ENCODE results near the gene INTS7.

- no peak for TF ChIP-seq CEBPB (IDR thresholded peaks at IDR 0.05)
- no peak for TF ChIP-seq EGR1 (IDR thresholded peaks at IDR 0.05)
- no peak for TF ChIP-seq RAD21 (IDR thresholded peaks at IDR 0.05; ENCODE audit: low read depth)
- TF ChIP-seq TEAD4 (IDR thresholded peaks at IDR 0.05) = no peak
- TF ChIP-seq, protein P1, sequence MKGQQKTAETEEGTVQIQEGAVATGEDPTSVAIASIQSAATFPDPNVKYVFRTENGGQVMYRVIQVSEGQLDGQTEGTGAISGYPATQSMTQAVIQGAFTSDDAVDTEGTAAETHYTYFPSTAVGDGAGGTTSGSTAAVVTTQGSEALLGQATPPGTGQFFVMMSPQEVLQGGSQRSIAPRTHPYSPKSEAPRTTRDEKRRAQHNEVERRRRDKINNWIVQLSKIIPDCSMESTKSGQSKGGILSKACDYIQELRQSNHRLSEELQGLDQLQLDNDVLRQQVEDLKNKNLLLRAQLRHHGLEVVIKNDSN (IDR thresholded peaks at IDR 0.05) = no peak
- TF ChIP-seq CREB1 (IDR thresholded peaks at IDR 0.05; ENCODE audit: low read depth) = no peak
- no peak for TF ChIP-seq NFIC (IDR thresholded peaks at IDR 0.05)
- TF ChIP-seq, protein P2, sequence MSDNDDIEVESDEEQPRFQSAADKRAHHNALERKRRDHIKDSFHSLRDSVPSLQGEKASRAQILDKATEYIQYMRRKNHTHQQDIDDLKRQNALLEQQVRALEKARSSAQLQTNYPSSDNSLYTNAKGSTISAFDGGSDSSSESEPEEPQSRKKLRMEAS (IDR thresholded peaks at IDR 0.05) = no peak
- TF ChIP-seq, protein P3, sequence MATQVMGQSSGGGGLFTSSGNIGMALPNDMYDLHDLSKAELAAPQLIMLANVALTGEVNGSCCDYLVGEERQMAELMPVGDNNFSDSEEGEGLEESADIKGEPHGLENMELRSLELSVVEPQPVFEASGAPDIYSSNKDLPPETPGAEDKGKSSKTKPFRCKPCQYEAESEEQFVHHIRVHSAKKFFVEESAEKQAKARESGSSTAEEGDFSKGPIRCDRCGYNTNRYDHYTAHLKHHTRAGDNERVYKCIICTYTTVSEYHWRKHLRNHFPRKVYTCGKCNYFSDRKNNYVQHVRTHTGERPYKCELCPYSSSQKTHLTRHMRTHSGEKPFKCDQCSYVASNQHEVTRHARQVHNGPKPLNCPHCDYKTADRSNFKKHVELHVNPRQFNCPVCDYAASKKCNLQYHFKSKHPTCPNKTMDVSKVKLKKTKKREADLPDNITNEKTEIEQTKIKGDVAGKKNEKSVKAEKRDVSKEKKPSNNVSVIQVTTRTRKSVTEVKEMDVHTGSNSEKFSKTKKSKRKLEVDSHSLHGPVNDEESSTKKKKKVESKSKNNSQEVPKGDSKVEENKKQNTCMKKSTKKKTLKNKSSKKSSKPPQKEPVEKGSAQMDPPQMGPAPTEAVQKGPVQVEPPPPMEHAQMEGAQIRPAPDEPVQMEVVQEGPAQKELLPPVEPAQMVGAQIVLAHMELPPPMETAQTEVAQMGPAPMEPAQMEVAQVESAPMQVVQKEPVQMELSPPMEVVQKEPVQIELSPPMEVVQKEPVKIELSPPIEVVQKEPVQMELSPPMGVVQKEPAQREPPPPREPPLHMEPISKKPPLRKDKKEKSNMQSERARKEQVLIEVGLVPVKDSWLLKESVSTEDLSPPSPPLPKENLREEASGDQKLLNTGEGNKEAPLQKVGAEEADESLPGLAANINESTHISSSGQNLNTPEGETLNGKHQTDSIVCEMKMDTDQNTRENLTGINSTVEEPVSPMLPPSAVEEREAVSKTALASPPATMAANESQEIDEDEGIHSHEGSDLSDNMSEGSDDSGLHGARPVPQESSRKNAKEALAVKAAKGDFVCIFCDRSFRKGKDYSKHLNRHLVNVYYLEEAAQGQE (IDR thresholded peaks at IDR 0.05; ENCODE audit: low read depth) = no peak
- no peak for TF ChIP-seq FOXM1 (IDR thresholded peaks at IDR 0.05; ENCODE audit: borderline replicate concordance, low read depth)
- TF ChIP-seq YY1 (IDR thresholded peaks at IDR 0.05; ENCODE audit: low read depth) = no peak
- no peak for TF ChIP-seq EP300 (IDR thresholded peaks at IDR 0.05; ENCODE audit: borderline replicate concordance)
- TF ChIP-seq TAF1 (IDR thresholded peaks at IDR 0.05; ENCODE audit: low read depth) = no peak
- TF ChIP-seq TCF12 (IDR thresholded peaks at IDR 0.05; ENCODE audit: low read depth) = no peak
Observed at GRCh38 chr1:212009561-212009960, 25.8 kb downstream of the INTS7 start.
